HepG2 (cell line): ENCODE measurements around the gene ABHD4. TPM values are rescaled to one million over a fixed set of nuclear protein-coding genes. Genes with fewer than 3 reads are reported as not detected.

Experiments used
- AHDC1 ChIP-seq: sonication (generic); formaldehyde crosslinking; IDR thresholded peaks from 2 replicates; pipeline ENCODE4 v1.5.1; 2020; ENCODE audit warnings: mild to moderate bottlenecking, missing genetic modification reagents, borderline replicate concordance
- FOXJ3 ChIP-seq: sonication (generic); formaldehyde crosslinking; IDR thresholded peaks from 2 replicates; pipeline ENCODE4 v1.4.0; 2020; ENCODE audit warnings: missing genetic modification reagents, mild to moderate bottlenecking, borderline replicate concordance
- GTF3A ChIP-seq: sonication (generic); formaldehyde crosslinking; conservative IDR thresholded peaks from 2 replicates; pipeline ENCODE4 v1.4.0; 2020; ENCODE audit warnings: mild to moderate bottlenecking, missing genetic modification reagents
- RCOR2 ChIP-seq: IDR thresholded peaks from 2 replicates; pipeline ENCODE4 v1.6.1; 2016; ENCODE audit warnings: missing biosample characterization, missing genetic modification reagents
- SP5 ChIP-seq: IDR thresholded peaks from 2 replicates; pipeline ENCODE4 v1.6.1; 2016; ENCODE audit warnings: low read depth, borderline replicate concordance
- TOE1 ChIP-seq: sonication (generic); formaldehyde crosslinking; IDR thresholded peaks from 2 replicates; pipeline ENCODE4 v1.4.0; 2020; ENCODE audit warnings: mild to moderate bottlenecking, missing genetic modification reagents
- ZFP36 ChIP-seq: fragments of 150-350 bp; IDR thresholded peaks from 2 replicates; pipeline ENCODE4 v1.6.1; 2018; ENCODE audit warnings: borderline replicate concordance, low read length, low read depth; ENCODE audit not compliant: partially characterized antibody
- ZFP82 ChIP-seq: sonication (generic); formaldehyde crosslinking; IDR thresholded peaks from 2 replicates; pipeline ENCODE4 v1.5.1; 2020; ENCODE audit warnings: mild to moderate bottlenecking, missing genetic modification reagents, borderline replicate concordance
- ZNF674 ChIP-seq: sonication (generic); formaldehyde crosslinking; IDR thresholded peaks from 2 replicates; pipeline ENCODE4 v1.5.0; 2020; ENCODE audit warnings: low read depth, mild to moderate bottlenecking, missing genetic modification reagents
- ZXDC ChIP-seq: sonication (generic); formaldehyde crosslinking; IDR thresholded peaks from 2 replicates; pipeline ENCODE4 v1.5.0; 2020; ENCODE audit warnings: mild to moderate bottlenecking, missing genetic modification reagents
- polyA plus RNA-seq, 8 experiments: library from polyadenylated mRNA; depleted of rRNA in 3 of 8; stranded (reverse) in 7 of 8; unstranded in 1 of 8; fragments of >200 nt; fragmentation: Illumina TruSeq in 4 of 8; extraction: Trizol in 4 of 8; gene quantifications; 2 replicates each; pipeline versions ENCODE4 v1.2.1 to v1.2.3, GENCODE V29; 2011 to 2016; ENCODE audit warnings: low read depth in 4 of 8, missing spikeins in 1 of 8, mixed read lengths in 1 of 8; ENCODE audit not compliant: insufficient read depth in 1 of 8
- total RNA-seq, 5 experiments: library from RNA; depleted of rRNA; stranded (reverse); fragments of >200 nt; fragmentation: Illumina TruSeq; extraction: Trizol; gene quantifications; 2 replicates each; pipeline ENCODE4 v1.2.3, GENCODE V29; 2016; ENCODE audit warnings: low read depth in 1 of 5
- TF ChIP-seq, protein P1 (sequence below): sonication (generic); formaldehyde crosslinking; IDR thresholded peaks from 2 replicates; pipeline ENCODE4 v1.8.0; 2022; ENCODE audit warnings: mild to moderate bottlenecking, missing genetic modification reagents, borderline replicate concordance
- TF ChIP-seq, protein P2 (sequence below): fragments of 450-650 bp; IDR thresholded peaks from 2 replicates; pipeline ENCODE4 v1.6.1; 2016
- TF ChIP-seq, protein P3 (sequence below): sonication (generic); formaldehyde crosslinking; conservative IDR thresholded peaks from 2 replicates; pipeline ENCODE4 v1.5.0; 2020; ENCODE audit warnings: missing genetic modification reagents
- TF ChIP-seq, protein P4 (sequence below): sonication (generic); formaldehyde crosslinking; IDR thresholded peaks from 2 replicates; pipeline ENCODE4 v1.8.0; 2023; ENCODE audit warnings: mild to moderate bottlenecking, missing genetic modification reagents

The ABHD4 gene
- total and polyA plus RNA-seq, 2 of the 13 experiments (the other 11 are each of a cell fraction or from before 2014, with no cell fraction given) = 16.1 to 47.5 TPM

GRCh38 chr14:22561366-22561660 lies 36.8 kb upstream of the ABHD4 start (continued):
- TF ChIP-seq AHDC1 (CRISPR knock-in tag) (peak; percentile 0; the same call in 1 of the 2 replicates), ZNF674 (CRISPR knock-in tag) (no peak), ZFP36 (no peak), ZXDC (no peak; the same call in 1 of the 2 replicates), TOE1 (CRISPR knock-in tag) (no peak), GTF3A (CRISPR knock-in tag) (no peak), RCOR2 (CRISPR knock-in tag) (0 out of 2 replicates have a peak, but pooled peaks have one; percentile 1), FOXJ3 (no peak; the same call in 1 of the 2 replicates), SP5 (CRISPR knock-in tag) (no peak; the same call in 1 of the 2 replicates), ZFP82 (no peak)
- TF ChIP-seq, protein P1, sequence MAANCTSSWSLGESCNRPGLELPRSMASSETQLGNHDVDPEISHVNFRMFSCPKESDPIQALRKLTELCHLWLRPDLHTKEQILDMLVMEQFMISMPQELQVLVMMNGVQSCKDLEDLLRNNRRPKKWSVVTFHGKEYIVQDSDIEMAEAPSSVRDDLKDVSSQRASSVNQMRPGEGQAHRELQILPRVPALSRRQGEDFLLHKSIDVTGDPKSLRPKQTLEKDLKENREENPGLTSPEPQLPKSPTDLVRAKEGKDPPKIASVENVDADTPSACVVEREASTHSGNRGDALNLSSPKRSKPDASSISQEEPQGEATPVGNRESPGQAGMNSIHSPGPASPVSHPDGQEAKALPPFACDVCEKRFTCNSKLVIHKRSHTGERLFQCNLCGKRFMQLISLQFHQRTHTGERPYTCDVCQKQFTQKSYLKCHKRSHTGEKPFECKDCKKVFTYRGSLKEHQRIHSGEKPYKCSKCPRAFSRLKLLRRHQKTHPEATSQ (CRISPR knock-in tag) = 0 out of 2 replicates have a peak, but pooled peaks have one; percentile 8
- TF ChIP-seq, protein P2, sequence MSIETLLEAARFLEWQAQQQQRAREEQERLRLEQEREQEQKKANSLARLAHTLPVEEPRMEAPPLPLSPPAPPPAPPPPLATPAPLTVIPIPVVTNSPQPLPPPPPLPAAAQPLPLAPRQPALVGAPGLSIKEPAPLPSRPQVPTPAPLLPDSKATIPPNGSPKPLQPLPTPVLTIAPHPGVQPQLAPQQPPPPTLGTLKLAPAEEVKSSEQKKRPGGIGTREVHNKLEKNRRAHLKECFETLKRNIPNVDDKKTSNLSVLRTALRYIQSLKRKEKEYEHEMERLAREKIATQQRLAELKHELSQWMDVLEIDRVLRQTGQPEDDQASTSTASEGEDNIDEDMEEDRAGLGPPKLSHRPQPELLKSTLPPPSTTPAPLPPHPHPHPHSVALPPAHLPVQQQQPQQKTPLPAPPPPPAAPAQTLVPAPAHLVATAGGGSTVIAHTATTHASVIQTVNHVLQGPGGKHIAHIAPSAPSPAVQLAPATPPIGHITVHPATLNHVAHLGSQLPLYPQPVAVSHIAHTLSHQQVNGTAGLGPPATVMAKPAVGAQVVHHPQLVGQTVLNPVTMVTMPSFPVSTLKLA = no peak
- TF ChIP-seq, protein P3, sequence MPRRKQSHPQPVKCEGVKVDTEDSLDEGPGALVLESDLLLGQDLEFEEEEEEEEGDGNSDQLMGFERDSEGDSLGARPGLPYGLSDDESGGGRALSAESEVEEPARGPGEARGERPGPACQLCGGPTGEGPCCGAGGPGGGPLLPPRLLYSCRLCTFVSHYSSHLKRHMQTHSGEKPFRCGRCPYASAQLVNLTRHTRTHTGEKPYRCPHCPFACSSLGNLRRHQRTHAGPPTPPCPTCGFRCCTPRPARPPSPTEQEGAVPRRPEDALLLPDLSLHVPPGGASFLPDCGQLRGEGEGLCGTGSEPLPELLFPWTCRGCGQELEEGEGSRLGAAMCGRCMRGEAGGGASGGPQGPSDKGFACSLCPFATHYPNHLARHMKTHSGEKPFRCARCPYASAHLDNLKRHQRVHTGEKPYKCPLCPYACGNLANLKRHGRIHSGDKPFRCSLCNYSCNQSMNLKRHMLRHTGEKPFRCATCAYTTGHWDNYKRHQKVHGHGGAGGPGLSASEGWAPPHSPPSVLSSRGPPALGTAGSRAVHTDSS (CRISPR knock-in tag) = no peak
- TF ChIP-seq, protein P4, sequence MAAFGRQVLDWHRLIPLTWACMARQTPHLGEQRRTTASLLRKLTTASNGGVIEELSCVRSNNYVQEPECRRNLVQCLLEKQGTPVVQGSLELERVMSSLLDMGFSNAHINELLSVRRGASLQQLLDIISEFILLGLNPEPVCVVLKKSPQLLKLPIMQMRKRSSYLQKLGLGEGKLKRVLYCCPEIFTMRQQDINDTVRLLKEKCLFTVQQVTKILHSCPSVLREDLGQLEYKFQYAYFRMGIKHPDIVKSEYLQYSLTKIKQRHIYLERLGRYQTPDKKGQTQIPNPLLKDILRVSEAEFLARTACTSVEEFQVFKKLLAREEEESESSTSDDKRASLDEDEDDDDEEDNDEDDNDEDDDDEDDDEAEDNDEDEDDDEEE = no peak
